GM19395 (cell line): ENCODE results near the gene USP10.

Experiments
- ATAC-seq: cut with Tn5 transposase; IDR thresholded peaks from one replicate; pipeline ENCODE4 v1.9.1; 2021; ENCODE audit warnings: mild to moderate bottlenecking, moderate library complexity; ENCODE audit not compliant: unreplicated experiment

Gene USP10

DNA sequence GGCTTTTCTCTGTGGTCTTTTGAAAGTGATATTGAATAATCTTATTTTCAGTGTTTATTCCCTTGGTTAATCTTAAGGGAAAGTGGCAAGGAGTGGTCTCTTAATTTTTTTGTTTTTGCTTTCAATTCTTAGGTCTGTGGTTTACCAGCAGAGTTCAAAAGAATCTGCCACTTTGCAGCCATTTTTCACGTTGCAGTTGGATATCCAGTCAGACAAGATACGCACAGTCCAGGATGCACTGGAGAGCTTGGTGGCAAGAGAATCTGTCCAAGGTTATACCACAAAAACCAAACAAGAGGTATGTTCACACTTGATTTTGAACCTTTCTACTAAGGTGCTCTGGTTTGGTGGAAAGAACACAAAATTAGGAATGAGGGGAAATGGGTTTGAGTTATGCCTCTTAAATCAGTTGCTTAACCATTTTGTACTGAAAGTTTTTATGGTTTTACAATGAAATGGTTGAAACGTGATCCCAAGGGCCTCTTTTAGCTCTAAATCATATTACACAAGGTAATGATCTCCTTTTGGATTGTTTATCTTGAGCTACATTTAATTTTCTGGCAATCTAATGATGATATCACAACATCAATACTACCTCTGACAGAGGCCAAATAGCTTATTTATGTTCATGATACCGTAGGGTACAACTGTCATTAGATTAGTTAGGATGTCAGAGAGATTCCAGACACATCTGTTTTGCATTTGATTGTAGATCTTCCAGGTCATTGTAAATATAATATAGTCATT is 68.4 kb downstream of the USP10 start:
- ATAC-seq: no peak

DNA sequence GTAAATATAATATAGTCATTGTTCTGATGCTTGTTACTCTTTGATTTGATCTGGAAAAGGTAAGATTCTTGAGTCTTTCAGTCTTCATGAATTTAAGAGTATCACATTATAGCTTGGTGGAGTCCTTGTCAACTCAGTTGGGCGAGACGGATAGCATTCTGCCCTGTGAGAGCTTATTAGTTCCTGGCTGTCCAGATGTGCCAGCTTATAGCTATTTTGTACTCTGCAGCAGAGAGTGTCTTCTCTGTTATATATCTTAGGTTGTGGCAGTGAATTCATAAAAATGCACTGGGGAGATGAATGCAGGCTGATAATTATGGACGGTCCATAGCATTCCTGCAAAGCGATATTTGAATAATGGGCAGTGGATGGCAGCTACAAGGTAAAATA is 69.0 kb downstream of the USP10 start:
- ATAC-seq: no peak

DNA sequence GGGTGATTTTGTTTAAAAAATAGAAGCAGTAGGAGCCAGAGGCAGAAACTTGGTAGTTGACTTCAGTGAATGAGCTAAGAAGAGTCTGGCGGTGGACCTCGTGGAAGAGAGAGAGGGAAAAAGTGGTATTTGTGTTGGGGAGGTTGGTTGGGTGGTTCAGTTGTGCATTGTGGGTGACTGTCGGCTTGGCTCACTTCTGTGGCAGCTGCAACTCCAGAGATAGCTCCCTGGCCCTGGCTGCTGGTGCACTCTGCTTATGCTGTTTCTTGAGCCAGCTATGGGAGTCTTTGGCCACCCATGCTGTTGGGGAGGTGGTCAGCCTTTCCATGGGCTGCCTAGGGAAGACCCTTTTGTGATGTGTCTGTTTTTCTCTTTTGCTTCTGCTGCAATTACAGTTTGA is 69.6 kb downstream of the USP10 start:
- ATAC-seq: no peak

DNA sequence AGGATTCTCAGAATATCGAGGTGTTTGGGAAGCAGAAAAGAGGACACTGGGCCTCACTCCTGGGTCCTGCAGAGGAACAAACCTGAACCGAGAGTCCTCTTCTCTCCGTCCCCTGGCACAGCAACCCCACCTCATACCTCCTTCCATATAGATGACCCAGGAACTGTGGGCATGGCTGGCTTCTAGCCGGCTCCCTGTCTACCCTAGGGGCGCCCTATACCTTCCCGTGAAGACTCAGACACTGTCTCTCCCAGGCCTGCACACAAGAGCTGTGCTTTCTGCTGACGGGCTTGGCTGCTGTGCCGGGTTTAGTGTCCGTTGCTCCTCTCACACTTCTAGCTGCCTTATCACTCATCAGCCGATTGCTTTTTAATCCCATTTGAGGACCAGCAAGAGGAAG is 73.5 kb downstream of the USP10 start:
- ATAC-seq: no peak

DNA sequence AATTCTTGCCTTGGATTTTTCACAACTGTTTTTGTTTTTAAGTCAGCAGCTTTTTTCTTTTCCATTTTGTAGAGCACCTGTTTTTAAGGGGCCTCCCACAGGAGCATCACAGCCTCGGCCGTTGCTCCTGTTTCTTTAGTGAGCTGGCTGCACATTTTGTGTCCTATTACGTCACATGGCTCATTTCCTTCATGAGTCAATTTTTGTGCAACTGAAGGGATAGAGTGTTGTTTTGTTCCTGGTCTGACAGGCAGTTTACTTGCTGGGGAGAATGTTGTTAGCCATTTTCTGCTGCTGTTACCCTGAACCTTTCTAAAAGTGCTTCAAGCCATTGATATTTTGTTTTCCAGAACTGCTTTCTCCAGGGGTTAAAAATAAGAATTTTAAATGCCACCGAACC is 75.0 kb downstream of the USP10 start:
- ATAC-seq: no peak

DNA sequence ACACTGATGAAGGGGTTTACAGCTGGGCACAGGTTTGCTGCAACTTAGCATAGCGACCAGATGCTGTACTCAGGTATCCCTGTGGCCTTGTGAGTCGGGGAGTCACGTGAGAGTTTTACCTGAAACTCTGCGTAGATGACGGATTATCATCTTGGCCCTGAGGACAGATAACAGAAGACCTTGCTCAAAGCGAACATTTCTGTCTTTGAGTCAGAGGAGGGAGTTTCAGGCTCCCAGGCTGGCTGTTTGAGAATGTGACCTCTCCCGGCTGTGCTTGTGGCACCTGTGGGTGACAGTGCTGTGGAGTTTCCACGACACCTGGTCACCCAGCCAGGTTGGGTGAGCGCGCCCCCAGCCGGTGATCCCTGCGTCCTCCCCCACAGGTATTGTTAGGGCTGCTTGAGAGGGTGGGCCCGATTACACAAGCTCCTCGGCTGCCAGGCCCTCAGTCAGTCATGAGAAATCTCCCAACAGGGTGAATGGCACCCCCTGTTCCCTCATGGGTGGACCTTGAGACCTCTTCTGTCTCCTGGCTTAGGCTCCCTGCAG is 75.5 kb downstream of the USP10 start:
- no peak for ATAC-seq

DNA sequence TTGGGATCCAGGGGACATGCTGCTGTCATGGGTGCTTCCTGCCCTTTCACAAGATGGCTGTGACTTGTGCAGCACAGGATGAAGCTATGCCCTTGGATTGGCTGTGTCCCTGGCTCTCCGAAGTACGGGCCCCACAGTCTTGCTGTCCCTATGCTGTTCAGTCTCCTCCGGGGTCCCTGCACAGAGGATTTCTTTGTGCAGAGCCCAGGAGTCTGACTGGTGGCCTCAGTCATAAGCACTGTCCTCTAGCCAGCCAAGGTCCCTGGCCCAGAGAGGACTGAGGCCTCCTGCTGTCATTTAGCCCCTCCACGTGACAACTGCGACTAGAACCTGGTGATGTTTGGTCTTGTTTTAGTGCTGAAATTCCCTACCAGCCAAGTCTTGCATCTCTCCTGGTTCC is 77.6 kb downstream of the USP10 start:
- ATAC-seq: no peak

DNA sequence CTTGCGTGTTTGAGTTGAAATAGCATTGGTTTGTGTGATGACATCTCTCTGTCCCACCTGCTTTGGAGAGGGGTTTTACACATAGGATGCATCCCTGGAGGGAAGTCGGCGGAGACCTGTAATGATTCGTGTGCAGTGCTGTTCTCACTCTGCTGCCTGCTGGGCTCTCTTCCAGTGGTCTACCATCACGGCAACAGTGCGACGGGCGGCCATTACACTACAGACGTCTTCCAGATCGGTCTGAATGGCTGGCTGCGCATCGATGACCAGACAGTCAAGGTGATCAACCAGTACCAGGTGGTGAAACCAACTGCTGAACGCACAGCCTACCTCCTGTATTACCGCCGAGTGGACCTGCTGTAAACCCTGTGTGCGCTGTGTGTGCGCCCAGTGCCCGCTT is 78.9 kb downstream of the USP10 start:
- no peak for ATAC-seq

DNA sequence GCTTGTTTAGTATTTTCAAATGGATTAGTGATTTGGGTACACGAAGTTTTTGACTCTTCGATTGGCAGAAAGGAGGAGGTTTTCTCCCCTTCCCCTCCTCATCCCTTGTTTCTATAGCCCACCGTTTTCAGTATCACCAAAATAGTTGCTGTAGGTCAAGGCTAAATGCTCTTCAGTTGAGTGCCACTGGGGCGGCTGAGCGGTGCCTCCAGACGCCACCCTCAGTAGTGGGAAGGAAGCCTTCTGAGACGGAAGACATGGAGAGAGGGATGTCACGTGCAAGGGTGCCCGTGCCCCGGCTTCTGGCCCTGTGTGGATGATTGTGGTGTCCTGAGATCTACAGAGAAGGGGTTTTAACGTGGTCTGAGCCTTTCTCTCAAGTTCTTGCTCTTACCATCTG is 80.3 kb downstream of the USP10 start:
- no peak for ATAC-seq

DNA sequence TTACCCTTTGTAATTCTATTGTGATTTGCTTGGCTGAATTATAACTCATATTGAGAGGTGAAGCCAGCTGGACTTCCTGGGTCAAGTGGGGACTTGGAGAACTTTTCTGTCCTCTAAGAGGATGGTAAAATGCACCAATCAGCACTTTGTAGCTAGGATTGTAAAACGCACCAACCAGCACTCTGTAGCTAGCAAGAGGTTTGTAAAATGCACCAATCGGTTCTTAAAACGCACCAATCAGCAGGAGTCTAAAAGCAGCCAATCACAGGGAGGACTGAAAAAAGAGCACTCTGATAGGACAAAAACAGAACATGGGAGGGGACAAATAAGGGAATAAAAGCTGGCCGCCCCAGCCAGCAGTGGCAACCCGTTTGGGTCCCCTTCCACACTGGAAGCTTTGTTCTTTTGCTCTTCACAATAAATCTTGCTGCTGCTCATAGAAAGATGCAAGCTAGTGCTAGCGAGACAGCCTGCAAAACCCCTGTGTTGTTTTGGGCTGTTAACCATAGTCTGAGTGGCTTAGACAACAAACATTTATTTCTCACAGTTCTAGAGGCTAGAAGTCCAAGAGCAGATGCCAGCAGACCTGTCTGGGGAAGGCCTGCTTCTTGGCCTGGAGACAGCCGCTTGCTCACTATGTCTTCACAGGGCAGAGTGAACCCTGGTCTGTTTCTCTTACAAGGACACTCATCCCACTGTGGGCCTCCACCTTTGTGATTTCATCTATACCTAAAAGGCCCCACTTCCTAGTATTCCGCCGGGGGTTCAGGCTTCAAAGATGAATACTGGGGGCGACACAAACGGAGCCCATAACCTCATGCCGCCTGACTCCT is 81.0 kb downstream of the USP10 start:
- ATAC-seq: no peak

DNA sequence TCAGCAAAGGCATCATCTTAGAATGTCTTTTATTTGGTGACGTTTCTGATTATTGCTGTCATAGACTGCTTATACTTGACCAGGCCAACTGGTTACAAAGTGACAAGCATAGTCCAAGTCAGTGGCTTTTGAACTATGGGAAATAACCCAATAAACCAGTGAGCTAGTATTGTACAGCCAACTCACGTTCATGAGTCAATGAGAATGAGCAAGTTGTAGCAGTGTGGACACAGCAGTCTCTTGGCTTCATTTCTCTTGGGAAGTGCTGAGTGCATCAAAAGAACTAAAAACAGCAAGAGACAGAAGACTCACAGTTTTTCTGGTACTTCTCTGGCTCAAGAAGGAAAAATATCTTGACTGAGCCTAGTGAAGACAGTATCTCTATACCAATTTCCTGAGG is 83.0 kb downstream of the USP10 start:
- no peak for ATAC-seq

DNA sequence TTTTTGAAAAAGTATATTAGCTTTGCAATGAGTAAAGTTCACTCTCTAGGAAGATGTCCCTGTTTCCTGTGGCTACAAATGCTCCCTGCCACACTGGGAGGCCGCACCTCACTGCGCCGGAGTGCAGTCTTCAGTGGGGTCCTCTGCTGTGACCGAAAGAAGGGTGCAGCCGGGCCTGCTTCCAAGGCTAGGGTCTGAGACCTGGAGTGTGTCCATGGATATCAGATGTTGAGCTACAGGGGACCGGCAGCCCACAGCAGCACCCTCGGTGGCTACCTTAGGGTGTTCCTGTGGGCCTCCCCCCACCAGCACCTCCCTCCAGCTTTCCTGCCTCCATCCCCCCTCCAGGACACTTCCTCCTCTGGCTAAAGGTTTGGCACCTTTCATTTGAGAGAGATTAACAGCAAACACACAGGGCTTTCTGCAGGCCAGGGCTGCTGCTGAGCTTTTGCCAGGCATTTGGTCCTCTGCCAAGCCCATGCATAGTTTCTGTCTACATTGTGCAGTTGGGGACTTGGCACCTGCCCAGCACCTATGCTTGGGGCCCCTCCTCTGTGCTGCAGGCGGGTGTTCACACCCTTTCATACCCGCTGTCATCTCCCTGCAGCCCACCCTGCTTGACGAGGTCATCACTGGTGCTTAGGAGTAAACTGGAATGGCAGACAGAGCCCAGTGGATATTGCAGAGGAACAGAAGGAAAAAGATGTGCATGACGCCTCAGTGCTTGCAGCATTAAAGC is 86.2 kb downstream of the USP10 start:
- ATAC-seq: no peak

DNA sequence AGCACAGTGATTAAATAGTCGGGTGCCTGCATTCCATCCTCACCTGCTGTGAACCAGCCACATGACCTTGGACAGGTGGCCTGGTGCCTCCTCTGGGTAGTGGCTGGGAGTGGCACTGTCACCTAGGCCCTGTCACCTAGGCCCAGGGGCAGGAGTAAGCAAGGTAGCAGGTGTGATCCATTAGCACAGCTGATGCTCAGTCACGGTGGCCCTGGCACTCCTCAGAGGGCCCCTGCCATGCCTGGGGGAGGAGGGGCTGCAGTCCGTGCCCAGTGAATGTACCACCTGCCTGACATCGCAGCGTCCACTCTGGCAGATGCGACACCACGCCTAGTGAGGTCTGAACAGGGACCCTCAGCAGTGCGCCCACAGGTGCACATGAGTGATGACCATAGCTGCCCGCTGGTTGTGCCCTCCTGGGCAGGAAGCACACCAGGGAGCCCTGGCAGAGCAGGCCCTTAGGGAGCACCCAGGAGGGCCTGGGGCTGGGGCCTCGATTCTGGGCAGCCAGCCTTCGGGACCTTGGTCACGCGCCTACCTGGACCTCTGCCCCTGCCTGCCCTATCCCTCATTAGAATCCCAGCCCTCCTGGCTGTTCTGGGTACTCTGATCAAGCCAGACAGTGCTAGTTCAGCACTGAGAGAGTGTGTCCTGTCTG is 86.9 kb downstream of the USP10 start:
- ATAC-seq: no peak

DNA sequence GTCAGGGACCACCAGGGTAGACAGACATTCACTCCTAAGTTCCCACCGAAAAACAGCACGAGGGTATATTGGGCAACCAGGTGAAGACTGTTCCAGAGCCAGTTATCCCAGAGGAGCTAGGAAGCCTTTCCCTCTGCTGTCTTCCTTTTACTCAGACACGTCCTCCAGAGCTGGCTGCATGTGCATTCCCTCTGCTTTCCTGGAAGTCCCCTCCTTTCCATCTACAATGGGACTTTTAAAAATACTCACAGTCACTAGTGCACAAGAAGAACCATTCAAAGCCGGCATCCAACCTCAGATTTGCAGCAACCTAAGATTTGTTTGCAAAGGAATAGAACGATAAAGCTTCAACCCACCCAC is 87.4 kb downstream of the USP10 start:
- no peak for ATAC-seq

DNA sequence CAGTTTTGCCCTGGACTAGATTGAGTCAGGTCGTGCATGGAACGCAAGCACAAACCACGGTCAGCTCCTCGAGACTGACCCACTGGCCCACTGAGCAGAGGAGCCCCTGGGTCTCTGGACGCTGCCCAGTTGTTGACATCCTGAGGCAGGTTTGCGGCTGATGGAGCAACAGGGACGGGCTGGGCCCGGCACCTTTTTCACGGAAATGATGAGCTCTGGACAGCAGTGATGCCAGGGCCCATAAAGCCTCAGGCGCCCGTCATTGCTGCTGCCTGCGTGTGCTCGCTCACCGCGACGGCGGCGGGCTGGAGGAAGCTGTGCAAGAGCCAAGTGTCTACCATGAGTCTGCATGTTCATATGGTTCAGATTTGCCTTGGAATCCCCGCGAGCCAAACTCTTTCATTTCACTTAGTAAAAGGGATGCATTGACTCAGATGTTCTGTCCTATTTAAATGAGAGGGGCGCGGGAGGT is 89.2 kb downstream of the USP10 start:
- no peak for ATAC-seq

DNA sequence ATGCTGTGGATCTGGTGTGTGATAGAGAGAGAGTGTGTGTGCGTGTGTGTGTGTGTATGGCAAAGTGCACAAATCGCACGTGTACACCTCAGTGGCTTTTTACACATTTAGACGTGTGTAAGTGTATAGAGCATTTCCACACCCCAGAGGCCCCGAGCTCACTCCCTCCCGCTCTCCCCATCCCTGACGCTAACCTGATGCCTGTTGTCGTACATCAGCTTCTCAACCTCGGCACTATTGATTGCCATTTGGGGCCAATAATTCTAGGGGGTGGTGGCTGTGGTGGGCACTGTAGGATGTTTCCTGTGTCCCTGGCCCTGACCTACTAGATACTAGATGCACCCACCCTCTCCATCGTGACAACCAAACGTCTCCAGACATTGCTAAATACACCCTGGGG is 89.6 kb downstream of the USP10 start:
- ATAC-seq: no peak

DNA sequence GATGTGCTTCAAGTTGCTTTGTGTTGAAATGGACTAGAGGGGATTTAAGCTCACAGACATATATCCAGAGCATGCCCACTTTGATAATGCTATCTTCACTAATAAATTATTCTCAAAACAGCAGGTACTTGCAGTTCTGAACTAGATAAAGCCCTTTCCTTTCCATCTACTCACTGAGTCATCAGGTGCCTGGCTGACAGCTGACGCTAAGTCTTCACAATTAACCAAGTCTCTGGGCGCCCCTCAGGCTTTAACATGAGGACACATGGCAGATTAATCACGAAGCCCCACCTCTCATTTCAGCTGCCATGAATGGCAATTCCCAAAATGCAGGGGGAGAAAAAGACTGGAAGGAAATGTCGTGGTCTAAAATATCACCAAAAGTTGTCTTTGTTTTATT is 90.5 kb downstream of the USP10 start:
- no peak for ATAC-seq

DNA sequence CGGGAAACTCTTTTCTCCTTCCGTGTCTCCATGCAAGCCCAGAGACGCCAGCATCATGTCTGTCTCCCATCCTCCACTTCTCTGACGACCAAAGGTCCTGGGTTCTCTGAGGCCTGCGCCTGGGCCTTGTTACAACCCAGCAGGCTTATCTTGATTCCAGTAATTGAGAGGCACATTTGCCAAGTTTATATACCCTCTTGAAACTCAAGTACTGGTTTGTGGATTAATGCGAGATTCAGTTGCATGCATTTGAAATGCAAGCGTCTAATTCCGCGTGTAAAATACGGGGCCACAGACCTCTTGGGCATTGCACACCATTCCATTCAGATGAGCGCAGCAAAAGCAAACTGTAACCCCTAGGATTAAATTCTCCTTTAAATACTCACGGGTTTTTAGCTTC is 91.3 kb downstream of the USP10 start:
- ATAC-seq: no peak

DNA sequence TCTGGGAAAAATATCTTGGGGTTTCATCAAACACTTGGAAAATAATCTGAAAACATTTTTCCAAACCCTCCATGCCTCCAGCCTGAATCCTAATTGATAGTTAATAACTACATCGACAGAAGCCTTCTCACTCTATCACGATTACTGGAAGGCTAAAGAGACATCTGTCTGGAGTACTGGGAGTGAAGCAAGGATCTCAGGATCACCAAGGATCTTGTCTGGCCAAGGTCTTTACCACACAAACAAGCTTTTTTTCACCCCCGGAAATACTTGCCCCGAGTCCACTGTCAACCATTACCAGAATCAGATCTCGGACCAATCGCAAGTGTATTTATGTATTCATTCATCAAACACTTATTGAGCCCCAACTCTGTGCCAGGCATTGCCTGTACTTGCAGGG is 91.7 kb downstream of the USP10 start:
- no peak for ATAC-seq

DNA sequence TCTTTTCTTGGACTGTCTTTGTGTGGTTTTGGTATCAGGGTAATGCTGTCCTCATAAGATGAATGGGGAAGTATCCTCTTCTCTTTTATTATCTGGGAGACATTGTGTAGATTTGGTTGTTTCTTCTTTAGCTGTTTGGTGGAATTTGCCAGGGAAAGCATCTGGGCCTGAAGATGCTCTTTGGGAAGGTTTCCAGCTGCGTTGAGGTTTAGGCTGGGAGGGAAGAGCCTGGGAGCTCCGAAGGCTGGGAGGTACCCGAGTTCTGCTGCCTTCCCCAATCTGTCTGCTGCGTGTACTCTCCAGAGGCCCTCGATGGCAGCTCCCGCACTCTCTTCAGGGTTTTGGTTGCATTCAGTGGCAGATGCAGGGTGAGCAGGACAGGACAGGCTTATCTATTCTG is 94.4 kb downstream of the USP10 start:
- ATAC-seq: no peak

DNA sequence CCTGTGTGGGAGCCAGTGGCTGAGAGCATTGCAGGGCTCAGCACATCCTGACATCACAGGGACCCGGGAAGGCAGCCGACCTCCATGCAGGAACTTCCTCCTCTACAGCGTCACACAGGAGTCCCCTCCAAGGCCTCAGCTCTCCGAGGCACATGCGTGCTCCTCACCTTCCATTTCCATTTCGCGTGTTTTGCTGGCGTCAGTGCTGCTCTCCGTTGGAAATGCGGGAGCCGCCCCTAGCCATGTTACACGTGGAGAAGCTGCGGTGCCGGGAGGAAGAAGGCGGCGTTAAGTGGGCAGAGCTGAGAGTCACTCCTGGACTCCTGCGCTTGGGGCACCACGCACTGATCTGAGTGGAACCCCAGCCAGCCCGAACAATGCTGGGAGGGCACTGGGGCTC is 94.8 kb downstream of the USP10 start:
- no peak for ATAC-seq
